OCI-LY7 (cell line): ENCODE results near the gene BCAR1. TPM values are rescaled to one million over a fixed set of nuclear protein-coding genes. Genes with fewer than 3 reads are reported as not detected.

Source experiments
- BruUV-seq: library from RNA; stranded (reverse); fragments of 400-500 nt; replicated peaks from 2 replicates; lab custom pipeline; 2021; lab: Mats Ljungman, UMichigan
- CTCF ChIA-PET: fragments of 300-600 bp; sonication (Branson Sonifier 250); formaldehyde crosslinking; loops from one replicate; lab custom pipeline; 2022; ENCODE audit warnings: antibody characterized with exemption; ENCODE audit not compliant: unreplicated experiment; lab: Charles Lee
- POLR2A ChIA-PET: fragments of 300-600 bp; sonication (Branson Sonifier 250); formaldehyde crosslinking; loops from one replicate; lab custom pipeline; 2022; ENCODE audit warnings: antibody characterized with exemption; lab: Charles Lee
- DNase-seq: peaks from one replicate; pipeline ENCODE4 v3.0.0-alpha.2; 2015; ENCODE audit warnings: low spot score
- H2AFZ ChIP-seq: fragments of 200-600 bp; sonication (generic), shearing (Covaris generic); 2 replicates; pipeline ENCODE4 v1.6.1; 2014; ENCODE audit warnings: mild to moderate bottlenecking, antibody characterized with exemption, low read length, moderate library complexity
- H3K27ac ChIP-seq: fragments of 200-600 bp; sonication (generic); 2 replicates; pipeline ENCODE4 v1.5.1; 2014; ENCODE audit warnings: mixed run types, low read depth, mild to moderate bottlenecking, moderate library complexity, low read length, inconsistent platforms; ENCODE audit not compliant: poor library complexity, severe bottlenecking
- H3K36me3 ChIP-seq: fragments of 200-600 bp; sonication (generic); 2 replicates; pipeline ENCODE4 v1.6.1; 2014; ENCODE audit warnings: mild to moderate bottlenecking, antibody characterized with exemption, low read length, moderate library complexity, mixed read lengths; ENCODE audit not compliant: insufficient read depth
- H3K4me1 ChIP-seq: fragments of 200-600 bp; sonication (generic); 2 replicates; pipeline ENCODE4 v1.5.1; 2014; ENCODE audit warnings: mild to moderate bottlenecking, low read length; ENCODE audit not compliant: insufficient read depth, poor library complexity, severe bottlenecking
- H3K4me2 ChIP-seq: fragments of 200-600 bp; sonication (generic); 2 replicates; pipeline ENCODE4 v1.6.1; 2014; ENCODE audit warnings: mild to moderate bottlenecking, low read length
- H3K4me3 ChIP-seq: fragments of 200-600 bp; sonication (generic); 2 replicates; pipeline ENCODE4 v1.5.1; 2014; ENCODE audit warnings: mild to moderate bottlenecking, low read depth, low read length; ENCODE audit not compliant: poor library complexity, severe bottlenecking
- H3K79me2 ChIP-seq: fragments of 200-600 bp; sonication (generic); 2 replicates; pipeline ENCODE4 v1.6.1; 2016; ENCODE audit warnings: low read depth, mild to moderate bottlenecking, low read length, moderate library complexity, mixed read lengths; ENCODE audit not compliant: insufficient read depth
- H3K9me2 ChIP-seq: fragments of 200-600 bp; sonication (generic); 2 replicates; pipeline ENCODE4 v1.6.1; 2016; ENCODE audit warnings: mild to moderate bottlenecking, low read length, mixed read lengths; ENCODE audit not compliant: insufficient read depth
- H3K9me3 ChIP-seq: fragments of 200-600 bp; sonication (generic); 2 replicates; pipeline ENCODE4 v1.6.1; 2014; ENCODE audit warnings: mild to moderate bottlenecking, mixed run types, low read length, mixed read lengths
- H4K20me1 ChIP-seq: fragments of 200-600 bp; sonication (generic); 2 replicates; pipeline ENCODE4 v1.6.1; 2014; ENCODE audit warnings: mild to moderate bottlenecking, antibody characterized with exemption, low read length, moderate library complexity, mixed read lengths; ENCODE audit not compliant: insufficient read depth
- EZH2phosphoT487 ChIP-seq: fragments of 200-600 bp; sonication (generic); IDR thresholded peaks from 2 replicates; pipeline ENCODE4 v1.6.1; 2018; ENCODE audit warnings: low read depth, borderline replicate concordance, mild to moderate bottlenecking, mixed run types, antibody characterized with exemption, low read length, moderate library complexity, mixed read lengths
- intact Hi-C: fragments of 100-400 bp; cut with micrococcal nuclease; formaldehyde crosslinking; loops from one replicate; pipeline ENCODE4 v1.10.0; 2022; ENCODE audit not compliant: unreplicated experiment
- total RNA-seq, 2 experiments: library from RNA; depleted of rRNA in 1 of 2; stranded (reverse); fragments of >200 nt in 1 of 2; shearing (Covaris generic) in 1 of 2; gene quantifications; 2 replicates each; pipeline ENCODE4 v1.2.3, GENCODE V29; 2014 to 2022
- TF ChIP-seq, protein P1 (sequence below): fragments of 200-600 bp; sonication (generic); conservative IDR thresholded peaks from 2 replicates; pipeline ENCODE4 v1.5.1; 2014; ENCODE audit warnings: mild to moderate bottlenecking, antibody characterized with exemption, low read length, moderate library complexity, mixed read lengths

The BCAR1 gene
- total RNA-seq, 2 experiments from 2014 or later: 10.0 to 15.1 TPM

GRCh38 chr16:75293173-75293572 lies 41.7 kb upstream of the BCAR1 start:
- H3K27ac ChIP-seq: no peak overlapping the region
- H4K20me1 ChIP-seq: no peaks in the 10 kb centered on the region
- BruUV-seq: no TSS peak
- ChIA-PET CTCF (no interaction called here), POLR2A (interaction anchor here (1.7 kb wide), 1 partner anchor 11 kb away, joined by 5 read pairs; no protein-coding TSS in a partner anchor)
- intact Hi-C loops: loop anchor here (2.0 kb wide), 1 partner anchor 14 kb away; no protein-coding TSS in a partner anchor
- DNase-seq: no peak
- no peaks in the 10 kb centered on the region for H3K9me3 ChIP-seq
- no peak for TF ChIP-seq EZH2phosphoT487
- TF ChIP-seq, protein P1, sequence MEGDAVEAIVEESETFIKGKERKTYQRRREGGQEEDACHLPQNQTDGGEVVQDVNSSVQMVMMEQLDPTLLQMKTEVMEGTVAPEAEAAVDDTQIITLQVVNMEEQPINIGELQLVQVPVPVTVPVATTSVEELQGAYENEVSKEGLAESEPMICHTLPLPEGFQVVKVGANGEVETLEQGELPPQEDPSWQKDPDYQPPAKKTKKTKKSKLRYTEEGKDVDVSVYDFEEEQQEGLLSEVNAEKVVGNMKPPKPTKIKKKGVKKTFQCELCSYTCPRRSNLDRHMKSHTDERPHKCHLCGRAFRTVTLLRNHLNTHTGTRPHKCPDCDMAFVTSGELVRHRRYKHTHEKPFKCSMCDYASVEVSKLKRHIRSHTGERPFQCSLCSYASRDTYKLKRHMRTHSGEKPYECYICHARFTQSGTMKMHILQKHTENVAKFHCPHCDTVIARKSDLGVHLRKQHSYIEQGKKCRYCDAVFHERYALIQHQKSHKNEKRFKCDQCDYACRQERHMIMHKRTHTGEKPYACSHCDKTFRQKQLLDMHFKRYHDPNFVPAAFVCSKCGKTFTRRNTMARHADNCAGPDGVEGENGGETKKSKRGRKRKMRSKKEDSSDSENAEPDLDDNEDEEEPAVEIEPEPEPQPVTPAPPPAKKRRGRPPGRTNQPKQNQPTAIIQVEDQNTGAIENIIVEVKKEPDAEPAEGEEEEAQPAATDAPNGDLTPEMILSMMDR: no peak
- H3K79me2 ChIP-seq: no peaks in the 10 kb centered on the region
- peaks cover 29% of the 10 kb centered on the region; the same call in 1 of the 2 replicates for H3K36me3 ChIP-seq
- H3K4me3 ChIP-seq: no peak overlapping the region
- peaks cover 4% of the 10 kb centered on the region for H3K4me1 ChIP-seq
- no peaks in the 10 kb centered on the region for H3K9me2 ChIP-seq
- no peak overlapping the region for H2AFZ ChIP-seq
- no peak overlapping the region for H3K4me2 ChIP-seq

DNA sequence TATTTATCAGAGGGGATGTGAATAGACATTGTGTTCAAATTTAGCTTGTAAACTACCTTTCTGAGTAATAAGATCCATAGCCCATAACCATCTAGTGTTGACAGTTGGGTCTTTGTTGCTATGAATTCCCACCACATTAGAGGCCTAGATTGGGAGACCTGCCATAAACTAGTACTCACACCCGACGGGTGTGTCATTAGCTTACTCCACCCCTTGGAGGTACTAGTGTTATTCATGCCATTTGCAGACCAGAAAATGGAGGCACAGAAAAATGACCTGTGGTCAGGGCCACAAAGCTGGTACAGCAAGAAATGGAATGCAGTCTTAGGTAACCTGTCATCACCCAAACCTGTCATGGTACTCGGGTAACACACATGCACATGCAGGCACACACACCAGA lies 41.3 kb upstream of the BCAR1 start:
- peaks cover 25% of the 10 kb centered on the region; the same call in 1 of the 2 replicates for H3K36me3 ChIP-seq
- CTCF ChIA-PET: no interaction called here
- no peak for DNase-seq
- intact Hi-C loops: loop anchor here (2.0 kb wide), 1 partner anchor 14 kb away; no protein-coding TSS in a partner anchor
- POLR2A ChIA-PET: interaction anchor here (0.5 kb wide), 1 partner anchor 64 kb away, joined by 4 read pairs; no protein-coding TSS in a partner anchor
- H3K9me2 ChIP-seq: no peaks in the 10 kb centered on the region
- TF ChIP-seq, protein P1: no peak
- no peak for TF ChIP-seq EZH2phosphoT487
- no peaks in the 10 kb centered on the region for H3K79me2 ChIP-seq
- peaks cover 4% of the 10 kb centered on the region for H3K4me1 ChIP-seq
- no peaks in the 10 kb centered on the region for H4K20me1 ChIP-seq
- no peak overlapping the region for H3K4me3 ChIP-seq
- BruUV-seq: no TSS peak
- H3K4me2 ChIP-seq: no peak overlapping the region
- H3K9me3 ChIP-seq: no peaks in the 10 kb centered on the region
- no peak overlapping the region for H3K27ac ChIP-seq
- no peak overlapping the region for H2AFZ ChIP-seq

DNA sequence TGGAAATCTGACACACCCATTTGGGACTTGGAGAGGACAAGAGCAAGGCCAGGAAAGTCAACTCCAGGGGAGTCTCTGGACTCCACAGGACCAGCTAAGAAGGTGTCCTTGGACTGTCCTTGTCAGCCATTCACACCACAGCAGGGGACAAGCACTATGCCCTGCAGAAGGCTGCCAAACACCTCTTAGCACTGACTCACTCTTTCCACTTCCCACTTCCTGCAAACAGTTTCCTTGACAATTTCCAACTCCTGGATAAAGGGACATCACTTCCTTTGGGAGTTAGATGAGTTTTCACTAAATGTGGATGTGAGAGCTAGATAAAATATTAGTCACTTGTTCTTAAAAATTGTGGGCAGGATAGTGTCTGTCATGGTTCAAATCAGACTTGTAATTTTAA lies 37.8 kb upstream of the BCAR1 start:
- TF ChIP-seq EZH2phosphoT487: no peak
- TF ChIP-seq, protein P1: no peak

More for the DNA sequence above, 37.8 kb upstream of the BCAR1 start:
- ChIA-PET POLR2A (interaction anchor here (1.4 kb wide), 1 partner anchor 30 kb away, joined by 5 read pairs; no protein-coding TSS in a partner anchor), CTCF (no interaction called here)
- Histone ChIP-seq H4K20me1 (no peaks in the 10 kb centered on the region), H3K36me3 (peaks cover 18% of the 10 kb centered on the region; the same call in 1 of the 2 replicates), H3K27ac (no peak overlapping the region), H3K4me1 (peaks cover 4% of the 10 kb centered on the region), H3K4me3 (no peak overlapping the region), H3K9me2 (no peaks in the 10 kb centered on the region), H3K9me3 (no peaks in the 10 kb centered on the region), H3K79me2 (no peaks in the 10 kb centered on the region), H2AFZ (no peak overlapping the region), H3K4me2 (no peak overlapping the region)
- intact Hi-C loops: no loop called here
- no peak for DNase-seq
- BruUV-seq: no TSS peak
